A549 (cell line): ENCODE results near the gene RPTOR. TPM values are rescaled to one million over a fixed set of nuclear protein-coding genes. Genes with fewer than 3 reads are reported as not detected.
"Not testable (repeated sequence)": the region's sequence is repeated elsewhere in the genome, so short reads cannot be mapped to it uniquely, and the experiment has no call there.

ENCODE experiments used
- ATAC-seq, 2 experiments: fragments of 200-7000 bp in 1 of 2; fragments of >200 bp in 1 of 2; cut with Nextera tagmentation in 1 of 2; cut with Tn5 transposase in 1 of 2; 3 replicates each; pipeline versions ENCODE4 v1.8.0 to v1.9.1; 2018 to 2020; ENCODE audit warnings: mild to moderate bottlenecking in 1 of 2, moderate library complexity in 1 of 2
- CTCF ChIA-PET: fragments of 300-600 bp; sonication (Branson Sonifier 250); formaldehyde crosslinking; extraction: SDS; loops from one replicate; lab custom pipeline; 2021; ENCODE audit warnings: antibody characterized with exemption, inconsistent platforms; lab: Yijun Ruan, JAX
- POLR2A ChIA-PET: fragments of 350-600 bp; formaldehyde crosslinking; extraction: SDS; loops from one replicate; lab custom pipeline; 2021; ENCODE audit warnings: antibody characterized with exemption, inconsistent platforms; lab: Yijun Ruan, JAX
- DNase-seq, 2 experiments: peaks; one replicate each; pipeline versions ENCODE4 v3.0.0 to v3.0.0-alpha.2; 2011 to 2016; ENCODE audit warnings: low read depth in 1 of 2, low spot score in 1 of 2
- FAIRE-seq: peaks from 2 replicates; lab custom pipeline; 2011; peaks lifted over from hg19 to GRCh38; lab: Jason Lieb, UNC
- H3K27ac ChIP-seq, 2 experiments: fragments of >200 bp; sonication (Bioruptor Twin); formaldehyde crosslinking; 3 replicates each; pipeline ENCODE4 v1.5.1; 2016 to 2017
- H3K4me1 ChIP-seq: fragments of >200 bp; sonication (Bioruptor Twin); formaldehyde crosslinking; 3 replicates; pipeline ENCODE4 v1.6.1; 2016
- H3K4me2 ChIP-seq: fragments of >200 bp; sonication (Bioruptor Twin); formaldehyde crosslinking; 3 replicates; pipeline ENCODE4 v1.6.1; 2016
- H3K4me3 ChIP-seq: fragments of >200 bp; sonication (Bioruptor Twin); formaldehyde crosslinking; 3 replicates; pipeline ENCODE4 v1.5.1; 2016
- H3K9me3 ChIP-seq: fragments of >200 bp; sonication (Bioruptor Twin); formaldehyde crosslinking; 3 replicates; pipeline ENCODE4 v1.6.1; 2016
- BHLHE40 ChIP-seq: IDR thresholded peaks from 2 replicates; pipeline ENCODE4 v1.6.1; 2012; ENCODE audit warnings: low read depth, low read length, inconsistent platforms
- CBX2 ChIP-seq: fragments of 200-600 bp; sonication (generic); IDR thresholded peaks from 2 replicates; pipeline ENCODE4 v1.6.1; 2016; ENCODE audit warnings: low read depth, mild to moderate bottlenecking, borderline replicate concordance
- CEBPB ChIP-seq, 2 experiments: fragments of >200 bp in 1 of 2; sonication (Bioruptor Twin) in 1 of 2; formaldehyde crosslinking in 1 of 2; IDR thresholded peaks; 2 replicates each; pipeline ENCODE4 v1.6.1; 2012 to 2016
- CHD2 ChIP-seq: fragments of 150-350 bp; IDR thresholded peaks from 2 replicates; pipeline ENCODE4 v1.6.1; 2014; ENCODE audit warnings: low read length; ENCODE audit not compliant: partially characterized antibody
- FOSL2 ChIP-seq, 2 experiments: fragments of 450-650 bp in 1 of 2; fragments of >200 bp in 1 of 2; sonication (Bioruptor Twin) in 1 of 2; formaldehyde crosslinking; IDR thresholded peaks; 2 replicates each; pipeline versions ENCODE4 v1.5.0 to v1.6.1; 2016 to 2020; ENCODE audit warnings: mild to moderate bottlenecking in 1 of 2, moderate library complexity in 1 of 2
- HDAC2 ChIP-seq: fragments of 200-600 bp; sonication (generic); IDR thresholded peaks from 2 replicates; pipeline ENCODE4 v1.6.1; 2016
- HOXA7 ChIP-seq: fragments of 250-450 bp; sonication (Bioruptor Pico); IDR thresholded peaks from 2 replicates; pipeline ENCODE4 v1.5.0; 2020; ENCODE audit warnings: mild to moderate bottlenecking, moderate library complexity
- KDM5A ChIP-seq: fragments of 200-600 bp; sonication (generic); IDR thresholded peaks from 2 replicates; pipeline ENCODE4 v1.6.1; 2016; ENCODE audit warnings: antibody characterized with exemption, mild to moderate bottlenecking
- MYC ChIP-seq: IDR thresholded peaks from 2 replicates; pipeline ENCODE4 v1.6.1; 2012; ENCODE audit warnings: mild to moderate bottlenecking, inconsistent platforms, low read length, improper control_type of control experiment, borderline replicate concordance
- PHF8 ChIP-seq: fragments of 200-600 bp; sonication (generic); IDR thresholded peaks from 2 replicates; pipeline ENCODE4 v1.6.1; 2016; ENCODE audit warnings: low read depth, mild to moderate bottlenecking, antibody characterized with exemption, moderate library complexity, borderline replicate concordance
- POLR2A ChIP-seq: IDR thresholded peaks from 2 replicates; pipeline ENCODE4 v1.6.1; 2012; ENCODE audit warnings: mild to moderate bottlenecking, low read length
- SMC3 ChIP-seq: fragments of >200 bp; sonication (Bioruptor Twin); formaldehyde crosslinking; IDR thresholded peaks from 3 replicates; pipeline ENCODE4 v1.6.1; 2018; ENCODE audit warnings: inconsistent platforms
- SREBF2 ChIP-seq: fragments of 450-650 bp; IDR thresholded peaks from 2 replicates; pipeline ENCODE4 v1.6.1; 2014; ENCODE audit warnings: mild to moderate bottlenecking, moderate library complexity
- ZFP36 ChIP-seq: fragments of 450-650 bp; IDR thresholded peaks from 2 replicates; pipeline ENCODE4 v1.6.1; 2014; ENCODE audit warnings: borderline replicate concordance; ENCODE audit not compliant: partially characterized antibody
- WGBS: methylation state at CpG from one replicate; pipeline ENCODE4 v1.1.6; 2017; ENCODE audit errors: missing lambda C conversion rate; 5-methylcytosine and 5-hydroxymethylcytosine counted together
- polyA plus RNA-seq, 4 experiments: library from polyadenylated mRNA; depleted of rRNA in 3 of 4; stranded (reverse); fragments of >200 nt; fragmentation: RNase III in 1 of 4; extraction: RNeasy Plus Mini Kit Qiagen cat#74134 plus additional on column Dnase treatment in 1 of 4; gene quantifications; 2 replicates in 3 of 4; 3 replicates in 1 of 4; pipeline ENCODE4 v1.2.3, GENCODE V29; 2011 to 2017
- TF ChIP-seq, protein P1 (sequence below): fragments of 150-350 bp; IDR thresholded peaks from 2 replicates; pipeline ENCODE4 v1.6.1; 2014; ENCODE audit warnings: low read depth, mild to moderate bottlenecking, low read length
- TF ChIP-seq, protein P2 (sequence below): fragments of 250-450 bp; sonication (Bioruptor Pico); IDR thresholded peaks from 2 replicates; pipeline ENCODE4 v1.5.0; 2020; ENCODE audit warnings: low read depth, mild to moderate bottlenecking, moderate library complexity
- TF ChIP-seq, protein P3 (sequence below): fragments of 250-450 bp; sonication (Bioruptor Pico); IDR thresholded peaks from 2 replicates; pipeline ENCODE4 v1.5.0; 2021; ENCODE audit warnings: mild to moderate bottlenecking, moderate library complexity, borderline replicate concordance
- TF ChIP-seq, protein P4 (sequence below): IDR thresholded peaks from 2 replicates; pipeline ENCODE4 v1.6.1; 2012
- TF ChIP-seq, protein P5 (sequence below): fragments of >200 bp; sonication (Bioruptor Twin); formaldehyde crosslinking; IDR thresholded peaks from 3 replicates; pipeline ENCODE4 v1.5.1; 2016

The RPTOR gene
- polyA plus RNA-seq, 2 of the 4 experiments (the other 2 are of a cell fraction), result 10.8 to 27.1 TPM

DNA sequence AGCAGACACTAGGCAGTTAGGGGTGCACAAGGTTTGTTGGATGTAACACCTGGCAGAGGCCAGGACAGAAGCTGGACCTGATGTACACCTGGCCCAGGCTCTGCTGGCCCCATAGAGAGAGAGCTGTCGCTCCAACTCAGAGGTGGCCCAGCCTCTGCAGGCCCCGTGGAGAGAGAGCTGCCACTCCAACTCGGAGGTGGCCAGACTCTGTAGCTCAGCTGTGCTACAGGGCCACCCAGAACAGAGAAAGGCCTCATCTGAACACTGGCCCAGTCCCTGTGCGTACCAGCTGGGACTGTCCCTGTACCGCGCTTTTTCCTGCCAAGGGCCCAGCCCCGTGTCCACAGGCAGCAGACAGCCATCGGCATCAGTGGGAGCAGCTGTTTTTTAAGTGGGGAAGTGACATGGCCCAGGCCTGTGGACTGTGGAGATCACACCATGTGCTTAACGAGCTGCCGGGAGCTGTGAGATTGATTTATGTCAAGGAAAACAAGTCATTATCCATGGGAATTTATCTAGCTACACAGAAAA, 270.6 kb downstream of the RPTOR start:
- TF ChIP-seq, protein P1, sequence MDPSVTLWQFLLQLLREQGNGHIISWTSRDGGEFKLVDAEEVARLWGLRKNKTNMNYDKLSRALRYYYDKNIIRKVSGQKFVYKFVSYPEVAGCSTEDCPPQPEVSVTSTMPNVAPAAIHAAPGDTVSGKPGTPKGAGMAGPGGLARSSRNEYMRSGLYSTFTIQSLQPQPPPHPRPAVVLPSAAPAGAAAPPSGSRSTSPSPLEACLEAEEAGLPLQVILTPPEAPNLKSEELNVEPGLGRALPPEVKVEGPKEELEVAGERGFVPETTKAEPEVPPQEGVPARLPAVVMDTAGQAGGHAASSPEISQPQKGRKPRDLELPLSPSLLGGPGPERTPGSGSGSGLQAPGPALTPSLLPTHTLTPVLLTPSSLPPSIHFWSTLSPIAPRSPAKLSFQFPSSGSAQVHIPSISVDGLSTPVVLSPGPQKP, result no peak
- TF ChIP-seq BHLHE40 (no peak), MYC (no peak), KDM5A (no peak), HOXA7 (CRISPR knock-in tag) (no peak), CBX2 (no peak), SMC3 (no peak), ZFP36 (no peak), PHF8 (no peak), FOSL2 (IDR thresholded peaks at IDR 0.05) (no peak), FOSL2 (CRISPR knock-in tag; IDR thresholded peaks at IDR 0.05) (no peak), CEBPB (IDR thresholded peaks at IDR 0.05) (no peak), CHD2 (no peak), SREBF2 (no peak), POLR2A (no peak), HDAC2 (no peak)
- TF ChIP-seq, protein P2, sequence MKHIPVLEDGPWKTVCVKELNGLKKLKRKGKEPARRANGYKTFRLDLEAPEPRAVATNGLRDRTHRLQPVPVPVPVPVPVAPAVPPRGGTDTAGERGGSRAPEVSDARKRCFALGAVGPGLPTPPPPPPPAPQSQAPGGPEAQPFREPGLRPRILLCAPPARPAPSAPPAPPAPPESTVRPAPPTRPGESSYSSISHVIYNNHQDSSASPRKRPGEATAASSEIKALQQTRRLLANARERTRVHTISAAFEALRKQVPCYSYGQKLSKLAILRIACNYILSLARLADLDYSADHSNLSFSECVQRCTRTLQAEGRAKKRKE (CRISPR knock-in tag), result no peak
- TF ChIP-seq, protein P3, sequence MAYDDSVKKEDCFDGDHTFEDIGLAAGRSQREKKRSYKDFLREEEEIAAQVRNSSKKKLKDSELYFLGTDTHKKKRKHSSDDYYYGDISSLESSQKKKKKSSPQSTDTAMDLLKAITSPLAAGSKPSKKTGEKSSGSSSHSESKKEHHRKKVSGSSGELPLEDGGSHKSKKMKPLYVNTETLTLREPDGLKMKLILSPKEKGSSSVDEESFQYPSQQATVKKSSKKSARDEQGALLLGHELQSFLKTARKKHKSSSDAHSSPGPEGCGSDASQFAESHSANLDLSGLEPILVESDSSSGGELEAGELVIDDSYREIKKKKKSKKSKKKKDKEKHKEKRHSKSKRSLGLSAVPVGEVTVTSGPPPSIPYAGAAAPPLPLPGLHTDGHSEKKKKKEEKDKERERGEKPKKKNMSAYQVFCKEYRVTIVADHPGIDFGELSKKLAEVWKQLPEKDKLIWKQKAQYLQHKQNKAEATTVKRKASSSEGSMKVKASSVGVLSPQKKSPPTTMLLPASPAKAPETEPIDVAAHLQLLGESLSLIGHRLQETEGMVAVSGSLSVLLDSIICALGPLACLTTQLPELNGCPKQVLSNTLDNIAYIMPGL (CRISPR knock-in tag), result no peak
- TF ChIP-seq, protein P4, sequence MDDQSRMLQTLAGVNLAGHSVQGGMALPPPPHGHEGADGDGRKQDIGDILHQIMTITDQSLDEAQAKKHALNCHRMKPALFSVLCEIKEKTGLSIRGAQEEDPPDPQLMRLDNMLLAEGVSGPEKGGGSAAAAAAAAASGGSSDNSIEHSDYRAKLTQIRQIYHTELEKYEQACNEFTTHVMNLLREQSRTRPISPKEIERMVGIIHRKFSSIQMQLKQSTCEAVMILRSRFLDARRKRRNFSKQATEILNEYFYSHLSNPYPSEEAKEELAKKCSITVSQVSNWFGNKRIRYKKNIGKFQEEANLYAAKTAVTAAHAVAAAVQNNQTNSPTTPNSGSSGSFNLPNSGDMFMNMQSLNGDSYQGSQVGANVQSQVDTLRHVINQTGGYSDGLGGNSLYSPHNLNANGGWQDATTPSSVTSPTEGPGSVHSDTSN, result no peak
- TF ChIP-seq, protein P5, sequence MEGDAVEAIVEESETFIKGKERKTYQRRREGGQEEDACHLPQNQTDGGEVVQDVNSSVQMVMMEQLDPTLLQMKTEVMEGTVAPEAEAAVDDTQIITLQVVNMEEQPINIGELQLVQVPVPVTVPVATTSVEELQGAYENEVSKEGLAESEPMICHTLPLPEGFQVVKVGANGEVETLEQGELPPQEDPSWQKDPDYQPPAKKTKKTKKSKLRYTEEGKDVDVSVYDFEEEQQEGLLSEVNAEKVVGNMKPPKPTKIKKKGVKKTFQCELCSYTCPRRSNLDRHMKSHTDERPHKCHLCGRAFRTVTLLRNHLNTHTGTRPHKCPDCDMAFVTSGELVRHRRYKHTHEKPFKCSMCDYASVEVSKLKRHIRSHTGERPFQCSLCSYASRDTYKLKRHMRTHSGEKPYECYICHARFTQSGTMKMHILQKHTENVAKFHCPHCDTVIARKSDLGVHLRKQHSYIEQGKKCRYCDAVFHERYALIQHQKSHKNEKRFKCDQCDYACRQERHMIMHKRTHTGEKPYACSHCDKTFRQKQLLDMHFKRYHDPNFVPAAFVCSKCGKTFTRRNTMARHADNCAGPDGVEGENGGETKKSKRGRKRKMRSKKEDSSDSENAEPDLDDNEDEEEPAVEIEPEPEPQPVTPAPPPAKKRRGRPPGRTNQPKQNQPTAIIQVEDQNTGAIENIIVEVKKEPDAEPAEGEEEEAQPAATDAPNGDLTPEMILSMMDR, result no peak
- no peak overlapping the region for H3K4me3 ChIP-seq
- H3K27ac ChIP-seq, result no peak overlapping the region
- H3K9me3 ChIP-seq, result no peaks in the 10 kb centered on the region
- DNase-seq, result no peak
- POLR2A ChIA-PET, result no interaction called here
- 0 out of 3 replicates have a peak, but pooled peaks cover 5% of the 10 kb centered on the region for H3K4me1 ChIP-seq
- CTCF ChIA-PET, result interaction anchor here (0.8 to 5.2 kb wide), 4 partner anchors 12 to 50 kb away, joined by 3 to 26 read pairs (median 4); no protein-coding TSS in a partner anchor
- WGBS, result 90% methylated on average over 10 of the region's 10 CpGs
- no peak for FAIRE-seq
- no peak overlapping the region for H3K4me2 ChIP-seq
- no peak; a peak in 1 of 6 replicates for ATAC-seq

DNA sequence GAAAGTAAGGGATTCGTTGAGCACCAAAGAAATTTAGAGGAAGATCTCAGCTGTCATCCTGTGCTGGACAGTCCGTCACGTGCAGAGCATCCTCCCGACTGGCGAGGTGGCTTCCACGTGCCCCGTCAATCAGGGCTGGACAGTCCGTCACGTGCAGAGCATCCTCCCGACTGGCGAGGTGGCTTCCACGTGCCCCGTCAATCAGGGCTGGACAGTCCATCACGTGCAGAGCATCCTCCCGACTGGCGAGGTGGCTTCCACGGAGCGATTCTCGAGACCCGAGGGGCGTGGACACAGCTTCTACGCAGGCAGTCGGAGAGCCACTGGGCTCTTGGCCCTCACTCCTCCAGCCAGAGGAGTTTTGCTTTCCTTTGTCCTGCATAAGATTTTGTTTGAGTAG, 271.1 kb downstream of the RPTOR start:
- H3K9me3 ChIP-seq, DNase-seq, POLR2A ChIA-PET, H3K4me1 ChIP-seq, H3K27ac ChIP-seq, H3K4me2 ChIP-seq, H3K4me3 ChIP-seq, ATAC-seq, FAIRE-seq: not testable (repeated sequence)
- CTCF ChIA-PET, result interaction anchor here (0.8 to 5.2 kb wide), 6 partner anchors 11 to 94 kb away, joined by 3 to 26 read pairs (median 4); no protein-coding TSS in a partner anchor
- 96% methylated on average over 23 of the region's 23 CpGs for WGBS
